ENCODE results near the gene C5orf34. TPM values are rescaled to one million over a fixed set of nuclear protein-coding genes. Genes with fewer than 3 reads are reported as not detected.

Gene C5orf34, protein sequence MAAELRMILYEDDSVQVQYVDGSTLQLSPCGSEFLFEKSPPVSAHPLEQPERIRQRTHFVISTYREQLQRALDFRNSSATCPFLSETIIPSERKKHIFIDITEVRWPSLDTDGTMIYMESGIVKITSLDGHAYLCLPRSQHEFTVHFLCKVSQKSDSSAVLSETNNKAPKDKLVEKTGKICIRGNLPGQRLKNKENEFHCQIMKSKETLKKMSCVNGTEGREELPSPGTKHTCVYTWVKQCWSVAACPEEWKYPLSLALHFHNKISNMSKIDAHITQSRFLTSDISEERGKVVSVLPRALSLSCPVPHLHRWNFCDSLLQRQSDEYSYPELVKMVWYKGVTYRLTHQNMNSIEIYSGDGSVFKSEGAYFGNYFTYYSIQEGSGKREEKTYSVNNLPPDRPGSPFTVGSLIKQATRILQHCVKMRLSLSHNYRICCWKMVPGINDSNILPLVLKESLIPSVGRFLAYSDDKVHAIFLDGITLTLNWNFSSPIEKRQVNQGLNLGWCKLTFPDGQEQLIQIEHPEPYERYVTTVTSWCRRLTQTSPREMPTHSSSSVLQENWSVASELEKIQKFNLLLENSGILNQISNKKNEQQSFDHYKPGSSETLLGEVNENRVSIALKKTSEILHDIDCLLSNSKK
- total RNA-seq = 5.5 and 7.6 TPM in 2 replicates

DNA sequence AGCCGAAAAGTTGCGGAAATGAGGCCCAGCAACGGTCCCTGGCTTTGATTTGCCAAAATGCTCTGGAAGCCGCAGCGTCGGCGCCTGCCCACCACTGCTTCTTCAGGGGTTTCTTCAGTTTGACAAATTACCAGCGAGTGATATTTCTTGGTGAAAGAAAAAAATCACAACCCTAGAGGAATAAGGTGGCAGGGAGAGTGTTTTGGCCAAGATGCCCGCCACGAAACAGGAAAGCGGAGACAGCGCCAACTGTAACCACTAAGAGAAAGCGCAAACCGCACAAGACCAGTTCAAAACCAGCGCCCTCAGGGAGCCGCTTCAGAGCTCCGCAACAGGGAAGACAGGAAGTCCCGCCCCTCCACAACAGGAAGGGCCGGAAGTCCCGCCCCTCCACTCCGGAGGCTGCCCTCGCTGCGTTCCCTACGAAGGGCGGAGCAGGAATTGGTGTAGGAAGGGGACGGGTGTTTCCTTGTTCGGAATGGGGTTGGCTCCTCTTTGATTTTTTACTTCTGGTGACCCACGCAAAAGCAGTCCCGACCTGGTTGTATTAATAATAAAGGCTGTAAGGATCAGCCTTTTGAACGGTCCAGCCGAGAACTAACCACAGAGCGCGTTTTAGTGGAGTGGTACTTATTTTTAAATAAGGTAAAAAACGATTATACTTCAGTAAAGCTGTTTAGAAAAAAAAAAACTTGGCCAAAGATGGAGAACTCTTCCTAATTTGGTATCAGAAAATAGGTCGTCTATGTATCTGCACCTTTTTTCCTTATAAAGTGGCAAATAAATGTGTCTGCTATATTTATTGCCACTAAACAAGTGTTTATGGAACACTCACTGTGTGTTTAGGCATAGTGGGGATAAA is at the start of gene C5orf34:
Gene C5orf34 (minus strand): TSS at position 333 of the 862 bp plus-strand sequence. CDS start 5,809 bp downstream, outside the sequence.

DNA sequence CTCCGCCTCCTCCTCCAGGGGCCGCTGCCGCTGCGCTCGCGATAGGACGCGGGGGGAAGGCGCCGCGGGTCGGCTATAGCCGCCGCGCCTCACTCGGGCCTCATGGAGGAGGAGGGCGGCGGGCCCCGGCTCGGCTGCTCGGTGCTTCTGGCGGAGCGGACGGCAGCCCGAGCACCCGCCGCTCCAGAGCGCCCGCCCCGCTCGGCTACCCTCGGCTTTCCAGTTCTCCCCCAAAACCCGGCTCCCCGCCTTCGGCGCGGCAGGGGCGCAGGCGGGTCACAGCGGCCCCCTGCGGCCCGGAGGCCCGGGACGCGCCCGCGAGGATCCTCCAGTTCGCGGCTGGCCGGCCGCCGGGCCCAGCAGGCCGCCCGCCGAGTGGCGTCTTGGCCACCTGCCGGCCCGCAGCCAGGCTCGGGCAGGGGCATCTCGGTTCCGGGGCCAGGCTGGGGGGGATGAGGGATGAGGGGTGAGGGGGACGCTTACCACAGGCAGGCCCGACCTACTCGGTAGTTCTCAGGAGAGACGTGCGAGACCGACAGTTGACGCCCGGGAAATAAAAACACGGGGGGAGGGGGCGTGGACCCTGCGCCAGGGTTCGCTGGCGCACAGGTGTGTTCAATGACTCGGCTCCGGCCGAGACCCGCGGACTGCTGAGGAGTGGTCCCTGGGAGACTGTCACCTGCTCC is 42.1 kb upstream of the C5orf34 start, which contains the start of gene PAIP1:
Gene PAIP1 (minus strand): TSS at position 221 of the 686 bp plus-strand sequence. CDS start 231 bp downstream, outside the sequence.

DNA sequence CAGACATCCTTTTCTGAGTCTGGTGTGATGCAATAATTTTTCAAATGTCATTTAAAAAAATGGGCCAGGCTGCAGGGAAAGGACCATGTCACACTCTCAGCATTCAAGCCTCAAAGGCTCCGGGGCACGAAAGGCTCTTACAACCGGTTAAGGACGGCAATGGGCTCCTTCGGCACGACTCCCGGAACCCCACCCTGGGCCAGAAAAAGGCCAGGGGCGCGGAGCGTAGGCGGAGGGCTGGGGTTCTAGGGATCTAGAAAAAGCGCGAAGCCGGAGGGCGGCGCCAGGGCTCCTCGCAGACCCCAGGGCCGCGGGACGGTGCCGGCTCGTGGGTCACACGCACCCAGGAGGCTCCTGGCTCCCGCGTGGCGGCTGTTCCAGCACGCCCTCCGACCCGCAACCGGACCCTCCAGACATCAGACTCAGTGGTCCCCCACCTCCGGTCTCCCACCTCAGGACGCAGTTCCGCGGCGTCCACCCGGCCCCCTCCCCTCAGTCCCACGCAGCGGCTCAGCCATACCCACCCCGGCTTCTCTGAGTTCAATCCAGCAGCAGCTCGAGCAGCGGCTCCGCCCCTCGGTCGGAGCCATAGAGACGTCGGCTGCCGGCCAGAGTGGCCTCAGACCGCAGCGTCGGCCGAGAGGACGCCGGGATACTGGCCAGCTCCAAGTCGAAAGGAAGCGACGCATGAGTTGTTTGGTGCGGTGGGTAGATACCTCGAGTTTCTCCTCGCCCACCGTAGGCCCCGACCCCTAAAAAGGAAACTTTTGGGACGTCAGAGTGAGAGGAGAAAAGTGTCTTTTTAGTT is 31.4 kb downstream of the C5orf34 start, which contains the start of gene TMEM267:
Gene TMEM267 (minus strand): TSS at position 568 of the 808 bp plus-strand sequence. CDS start 29,896 bp downstream, outside the sequence.

Other genes with a start within 250 kb of the C5orf34 start
- 259 and 382 TPM in 2 replicates for gene HMGCS1, start 201.7 kb downstream of the C5orf34 start, total RNA-seq
- 1.4 and 1.5 TPM in 2 replicates for gene CCL28, start 102.8 kb downstream of the C5orf34 start, total RNA-seq
- 9.2 and 10.0 TPM in 2 replicates for gene TMEM267, start 31.3 kb downstream of the C5orf34 start, total RNA-seq
- 58.8 and 71.9 TPM in 2 replicates for gene PAIP1, start 41.9 kb upstream of the C5orf34 start, total RNA-seq
- 39.3 and 46.1 TPM in 2 replicates for gene NNT, start 88.0 kb upstream of the C5orf34 start, total RNA-seq